Measurements from ENCODE around the gene ARFRP1.

The ARFRP1 gene

GRCh38 chr20:63702751-63703470 is 4.9 kb downstream of the ARFRP1 start:
- no peak for DNase-seq (ENCODE audit: low read depth in 2 of 2, low spot score in 1 of 2)

- no peak for DNase-seq (ENCODE audit: low read depth in 2 of 2, low spot score in 1 of 2)
Measured at GRCh38 chr20:63702036-63702665, 5.6 kb downstream of the ARFRP1 start.

DNA sequence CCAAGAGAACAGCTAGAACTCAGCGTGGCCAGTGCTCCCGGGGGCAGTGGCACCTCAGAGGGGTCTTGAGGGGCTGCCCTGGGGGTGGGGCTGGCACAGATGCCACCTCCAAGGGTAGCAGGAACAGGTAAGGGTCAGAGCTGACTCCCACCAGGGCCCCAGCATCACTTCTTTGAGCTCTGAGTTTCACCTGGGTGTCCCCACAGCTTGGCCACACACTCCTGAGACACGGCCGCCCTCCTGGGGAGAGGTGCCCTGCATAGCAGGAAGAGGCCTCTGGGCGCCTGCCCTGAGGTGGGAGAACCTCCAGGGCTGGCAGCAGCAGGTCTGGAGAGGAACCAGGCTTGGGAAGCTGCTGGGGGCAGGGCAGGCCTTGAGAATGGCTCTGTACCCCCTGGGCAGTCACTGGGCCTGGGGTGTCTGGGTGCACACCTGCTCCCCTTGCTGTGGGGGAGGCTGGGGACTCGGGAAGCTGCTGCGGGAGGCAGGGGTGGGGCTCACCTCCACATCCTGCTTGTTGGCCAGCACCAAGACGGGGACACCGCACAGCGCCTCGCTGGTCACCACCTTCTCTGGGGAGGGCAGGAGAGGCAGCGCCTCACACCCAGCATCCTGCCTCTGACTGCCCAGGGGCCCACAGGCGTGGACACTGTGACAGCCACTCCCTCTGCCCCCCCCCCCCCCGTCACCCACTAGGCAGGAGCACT is 6.3 kb downstream of the ARFRP1 start:
- DNase-seq (ENCODE audit: low read depth in 2 of 2, low spot score in 1 of 2) = no peak

- no peak for DNase-seq (ENCODE audit: low read depth in 2 of 2, low spot score in 1 of 2)
Measured at GRCh38 chr20:63701051-63701328, 6.8 kb downstream of the ARFRP1 start.

DNA sequence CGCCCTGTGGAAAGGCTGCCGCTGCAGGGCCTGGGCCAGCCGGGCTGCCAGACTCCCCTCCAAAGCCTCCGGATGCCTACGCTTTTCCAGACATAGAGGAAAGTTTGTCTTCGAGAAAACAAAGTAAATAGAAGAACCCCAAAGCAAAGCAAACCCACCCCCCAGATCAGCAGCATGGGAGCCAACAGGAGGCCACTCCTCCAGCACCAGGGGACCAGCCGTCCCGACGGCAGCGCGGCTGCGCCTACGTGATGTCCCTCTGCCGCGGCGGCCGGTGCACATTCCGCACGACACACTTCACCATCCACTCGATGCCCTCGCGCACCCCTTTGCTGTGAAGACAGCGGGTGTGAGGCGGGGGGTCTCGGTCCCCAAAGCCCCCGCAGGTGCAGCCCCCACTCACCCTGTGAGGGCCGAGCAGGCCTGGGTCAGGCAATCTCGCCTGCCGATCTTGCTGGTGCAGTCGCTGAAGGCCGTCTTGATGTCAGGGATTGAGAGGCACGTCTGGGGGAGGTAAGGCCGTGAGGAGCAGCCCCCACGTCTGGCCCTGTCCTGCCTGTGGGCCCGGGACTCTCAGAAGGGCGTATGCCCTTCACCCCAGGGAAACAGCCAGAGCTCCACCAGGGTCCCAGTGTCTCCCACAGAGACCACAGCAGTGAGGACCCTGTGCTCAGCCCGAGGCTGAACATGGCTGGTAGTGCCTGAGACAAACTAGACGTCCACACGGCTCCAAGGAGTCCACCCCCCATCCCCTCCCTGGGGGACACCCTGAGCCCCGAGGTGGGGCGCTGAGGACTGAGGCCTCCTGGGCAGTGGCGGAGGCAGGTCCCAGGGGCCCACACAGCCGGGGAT is 7.4 kb downstream of the ARFRP1 start:
- no peak for DNase-seq (ENCODE audit: low read depth in 2 of 2, low spot score in 1 of 2)

- DNase-seq (ENCODE audit: low read depth in 2 of 2, low spot score in 1 of 2) = no peak
Measured at GRCh38 chr20:63699466-63700198, 8.1 kb downstream of the ARFRP1 start.

- peak in 1 of 2 donors; percentile 21 for DNase-seq (ENCODE audit: low read depth in 2 of 2, low spot score in 1 of 2)
Measured at GRCh38 chr20:63698739-63699465, 8.9 kb downstream of the ARFRP1 start.

DNA sequence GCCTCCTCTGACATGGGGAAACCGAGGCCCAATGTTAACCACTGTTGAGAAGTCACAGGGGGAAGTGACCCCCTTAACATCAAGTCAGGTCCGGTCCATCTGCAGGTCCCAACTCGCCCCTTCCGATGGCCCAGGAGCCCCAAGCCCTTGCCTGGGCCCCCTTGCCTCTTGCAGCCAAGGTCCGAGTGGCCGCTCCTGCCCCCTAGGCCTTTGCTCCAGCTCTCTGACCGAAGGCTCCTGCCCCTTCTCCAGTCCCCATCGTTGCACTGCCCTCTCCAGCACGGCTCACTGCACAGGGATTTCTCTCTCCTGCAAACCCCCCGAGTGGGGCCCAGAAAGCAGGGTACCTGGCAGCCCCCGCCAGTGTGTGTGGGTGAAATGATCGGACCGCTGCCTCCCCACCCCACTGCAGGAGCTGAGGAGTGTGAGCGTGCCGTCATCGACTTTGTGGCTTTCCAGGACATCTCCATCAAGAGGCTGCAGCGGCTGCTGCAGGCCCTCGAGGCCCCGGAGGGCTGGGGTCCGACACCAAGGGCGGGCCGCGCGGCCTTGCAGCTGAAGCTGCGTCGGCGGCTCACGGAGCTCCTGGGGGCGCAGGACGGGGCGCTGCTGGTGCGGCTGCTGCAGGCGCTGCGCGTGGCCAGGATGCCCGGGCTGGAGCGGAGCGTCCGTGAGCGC is 9.8 kb downstream of the ARFRP1 start:
- no peak for DNase-seq (ENCODE audit: low read depth in 2 of 2, low spot score in 1 of 2)

- DNase-seq (ENCODE audit: low read depth in 2 of 2, low spot score in 1 of 2) = no peak
Measured at GRCh38 chr20:63697357-63697867, 10.4 kb downstream of the ARFRP1 start.

- no peak for DNase-seq (ENCODE audit: low read depth in 2 of 2, low spot score in 1 of 2)
Measured at GRCh38 chr20:63696628-63697356, 11.0 kb downstream of the ARFRP1 start, which contains the start of gene TNFRSF6B. Gene TNFRSF6B, plus strand, starts transcription at chr20:63696652. Its CDS starts 116 bp downstream, at chr20:63696768.

- no peak for DNase-seq (ENCODE audit: low read depth in 2 of 2, low spot score in 1 of 2)
Measured at GRCh38 chr20:63696306-63696627, 11.5 kb downstream of the ARFRP1 start.

- DNase-seq (ENCODE audit: low read depth in 2 of 2, low spot score in 1 of 2) = no peak
Measured at GRCh38 chr20:63695424-63696305, 12.1 kb downstream of the ARFRP1 start.

DNA sequence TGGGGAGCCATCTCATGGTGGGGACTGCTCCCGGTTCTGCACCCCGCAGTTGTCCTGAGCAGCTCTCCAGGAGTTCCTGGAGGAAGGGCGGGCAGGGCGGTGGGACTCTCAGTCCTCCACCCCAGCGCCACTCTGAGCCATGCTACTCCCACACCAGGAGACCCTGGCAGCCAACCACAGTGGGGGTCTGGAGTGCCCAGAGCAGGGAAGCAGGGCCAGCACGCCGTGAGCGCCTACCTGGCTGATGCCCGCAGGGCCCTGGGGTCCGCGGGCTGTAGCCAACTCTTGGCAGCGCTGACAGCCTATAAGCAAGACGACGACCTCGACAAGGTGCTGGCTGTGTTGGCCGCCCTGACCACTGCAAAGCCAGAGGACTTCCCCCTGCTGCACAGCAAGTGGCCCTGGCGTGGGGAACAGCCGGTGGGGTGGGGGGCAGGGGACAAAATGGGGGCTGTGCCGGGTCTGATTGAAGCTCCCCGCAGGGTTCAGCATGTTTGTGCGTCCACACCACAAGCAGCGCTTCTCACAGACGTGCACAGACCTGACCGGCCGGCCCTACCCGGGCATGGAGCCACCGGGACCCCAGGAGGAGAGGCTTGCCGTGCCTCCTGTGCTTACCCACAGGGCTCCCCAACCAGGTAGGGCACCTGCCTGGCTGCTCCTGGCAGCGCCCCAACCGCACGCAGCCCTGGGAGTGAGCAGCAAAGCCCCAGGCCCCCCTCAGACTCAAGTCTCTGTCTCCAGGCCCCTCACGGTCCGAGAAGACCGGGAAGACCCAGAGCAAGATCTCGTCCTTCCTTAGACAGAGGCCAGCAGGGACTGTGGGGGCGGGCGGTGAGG is 13.0 kb downstream of the ARFRP1 start:
- no peak for DNase-seq (ENCODE audit: low read depth in 2 of 2, low spot score in 1 of 2)

- DNase-seq (ENCODE audit: low read depth in 2 of 2, low spot score in 1 of 2) = no peak
Measured at GRCh38 chr20:63693733-63694583, 13.8 kb downstream of the ARFRP1 start.

- no peak for DNase-seq (ENCODE audit: low read depth in 2 of 2, low spot score in 1 of 2)
Measured at GRCh38 chr20:63693083-63693732, 14.6 kb downstream of the ARFRP1 start.
